SK-N-SH treated with all-trans-retinoic acid at 6 μM for 48 hours (cell line): ENCODE results near the gene IFNL3.

Source experiments
- BACH2 ChIP-seq: fragments of 250-450 bp; sonication (Bioruptor Pico); IDR thresholded peaks from 2 replicates; pipeline ENCODE4 v1.9.0; 2021; ENCODE audit warnings: mild to moderate bottlenecking, borderline replicate concordance
- CSDC2 ChIP-seq: fragments of 250-450 bp; sonication (Bioruptor Pico); IDR thresholded peaks from 2 replicates; pipeline ENCODE4 v1.5.0; 2020; ENCODE audit warnings: mild to moderate bottlenecking, moderate library complexity
- GLIS3 ChIP-seq: fragments of 250-450 bp; sonication (Bioruptor Pico); IDR thresholded peaks from 2 replicates; pipeline ENCODE4 v1.5.0; 2020; ENCODE audit warnings: mild to moderate bottlenecking, moderate library complexity
- ISL1 ChIP-seq: fragments of 250-450 bp; sonication (Bioruptor Pico); IDR thresholded peaks from 2 replicates; pipeline ENCODE4 v2.1.2; 2022; ENCODE audit warnings: mild to moderate bottlenecking, moderate library complexity
- PPARA ChIP-seq: fragments of 250-450 bp; sonication (Bioruptor Pico); IDR thresholded peaks from 2 replicates; pipeline ENCODE4 v1.5.0; 2020; ENCODE audit warnings: mild to moderate bottlenecking, borderline replicate concordance
- TCF4 ChIP-seq: fragments of 250-450 bp; sonication (Bioruptor Pico); IDR thresholded peaks from 2 replicates; pipeline ENCODE4 v1.8.0; 2021; ENCODE audit warnings: mild to moderate bottlenecking, moderate library complexity, borderline replicate concordance
- ZFP30 ChIP-seq: fragments of 450-650 bp; formaldehyde crosslinking; IDR thresholded peaks from 2 replicates; pipeline ENCODE4 v1.5.0; 2022; ENCODE audit warnings: mild to moderate bottlenecking, moderate library complexity
- ZNF565 ChIP-seq: fragments of 450-650 bp; formaldehyde crosslinking; conservative IDR thresholded peaks from 2 replicates; pipeline ENCODE4 v1.5.0; 2020; ENCODE audit warnings: low read depth, mild to moderate bottlenecking, moderate library complexity
- ZNF8 ChIP-seq: fragments of 450-650 bp; formaldehyde crosslinking; IDR thresholded peaks from 2 replicates; pipeline ENCODE4 v1.5.0; 2020; ENCODE audit warnings: mild to moderate bottlenecking, moderate library complexity
- TF ChIP-seq, protein P1 (sequence below): fragments of 250-450 bp; sonication (Bioruptor Pico); IDR thresholded peaks from 2 replicates; pipeline ENCODE4 v1.8.0; 2020; ENCODE audit warnings: mild to moderate bottlenecking, moderate library complexity, borderline replicate concordance
- TF ChIP-seq, protein P2 (sequence below): fragments of 250-450 bp; sonication (Bioruptor Pico); IDR thresholded peaks from 2 replicates; pipeline ENCODE4 v1.5.1; 2020; ENCODE audit warnings: low read depth, mild to moderate bottlenecking, moderate library complexity
- TF ChIP-seq, protein P3 (sequence below): fragments of 250-450 bp; sonication (Bioruptor Pico); IDR thresholded peaks from 2 replicates; pipeline ENCODE4 v1.8.0; 2021; ENCODE audit warnings: low read depth, mild to moderate bottlenecking, moderate library complexity, borderline replicate concordance
- TF ChIP-seq, protein P4 (sequence below): fragments of 250-450 bp; sonication (Bioruptor Pico); IDR thresholded peaks from 2 replicates; pipeline ENCODE4 v1.5.0; 2020; ENCODE audit warnings: mild to moderate bottlenecking, moderate library complexity

DNA sequence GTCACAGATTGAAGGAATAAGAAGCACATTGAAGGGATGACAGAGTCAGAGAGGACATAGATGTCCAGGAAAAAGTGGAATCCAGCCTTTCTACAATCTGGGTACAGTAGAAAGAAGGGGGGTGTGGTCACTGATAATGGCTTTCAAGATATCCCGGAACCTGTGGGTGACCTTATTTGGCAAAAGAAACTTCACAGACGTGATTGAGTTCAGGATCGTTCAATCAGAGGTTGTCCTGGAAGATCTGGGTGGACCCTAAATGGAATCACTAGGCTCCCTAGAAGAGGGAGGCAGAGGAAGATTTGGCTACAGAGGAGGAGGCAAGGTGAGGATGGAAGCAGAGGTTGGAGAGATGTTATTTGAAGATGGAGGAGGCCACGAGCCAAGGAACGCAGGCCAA is 27.7 kb downstream of the IFNL3 start:
- TF ChIP-seq, protein P1, sequence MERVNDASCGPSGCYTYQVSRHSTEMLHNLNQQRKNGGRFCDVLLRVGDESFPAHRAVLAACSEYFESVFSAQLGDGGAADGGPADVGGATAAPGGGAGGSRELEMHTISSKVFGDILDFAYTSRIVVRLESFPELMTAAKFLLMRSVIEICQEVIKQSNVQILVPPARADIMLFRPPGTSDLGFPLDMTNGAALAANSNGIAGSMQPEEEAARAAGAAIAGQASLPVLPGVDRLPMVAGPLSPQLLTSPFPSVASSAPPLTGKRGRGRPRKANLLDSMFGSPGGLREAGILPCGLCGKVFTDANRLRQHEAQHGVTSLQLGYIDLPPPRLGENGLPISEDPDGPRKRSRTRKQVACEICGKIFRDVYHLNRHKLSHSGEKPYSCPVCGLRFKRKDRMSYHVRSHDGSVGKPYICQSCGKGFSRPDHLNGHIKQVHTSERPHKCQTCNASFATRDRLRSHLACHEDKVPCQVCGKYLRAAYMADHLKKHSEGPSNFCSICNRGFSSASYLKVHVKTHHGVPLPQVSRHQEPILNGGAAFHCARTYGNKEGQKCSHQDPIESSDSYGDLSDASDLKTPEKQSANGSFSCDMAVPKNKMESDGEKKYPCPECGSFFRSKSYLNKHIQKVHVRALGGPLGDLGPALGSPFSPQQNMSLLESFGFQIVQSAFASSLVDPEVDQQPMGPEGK = no peak
- TF ChIP-seq ZNF565 (CRISPR knock-in tag) (no peak), ZNF8 (no peak), GLIS3 (CRISPR knock-in tag) (no peak), CSDC2 (CRISPR knock-in tag) (no peak), ISL1 (CRISPR knock-in tag) (no peak), TCF4 (CRISPR knock-in tag) (no peak), BACH2 (CRISPR knock-in tag) (no peak), ZFP30 (no peak), PPARA (CRISPR knock-in tag) (no peak)
- TF ChIP-seq, protein P2, sequence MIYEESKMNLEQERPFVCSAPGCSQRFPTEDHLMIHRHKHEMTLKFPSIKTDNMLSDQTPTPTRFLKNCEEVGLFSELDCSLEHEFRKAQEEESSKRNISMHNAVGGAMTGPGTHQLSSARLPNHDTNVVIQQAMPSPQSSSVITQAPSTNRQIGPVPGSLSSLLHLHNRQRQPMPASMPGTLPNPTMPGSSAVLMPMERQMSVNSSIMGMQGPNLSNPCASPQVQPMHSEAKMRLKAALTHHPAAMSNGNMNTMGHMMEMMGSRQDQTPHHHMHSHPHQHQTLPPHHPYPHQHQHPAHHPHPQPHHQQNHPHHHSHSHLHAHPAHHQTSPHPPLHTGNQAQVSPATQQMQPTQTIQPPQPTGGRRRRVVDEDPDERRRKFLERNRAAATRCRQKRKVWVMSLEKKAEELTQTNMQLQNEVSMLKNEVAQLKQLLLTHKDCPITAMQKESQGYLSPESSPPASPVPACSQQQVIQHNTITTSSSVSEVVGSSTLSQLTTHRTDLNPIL (CRISPR knock-in tag) = no peak
- TF ChIP-seq, protein P3, sequence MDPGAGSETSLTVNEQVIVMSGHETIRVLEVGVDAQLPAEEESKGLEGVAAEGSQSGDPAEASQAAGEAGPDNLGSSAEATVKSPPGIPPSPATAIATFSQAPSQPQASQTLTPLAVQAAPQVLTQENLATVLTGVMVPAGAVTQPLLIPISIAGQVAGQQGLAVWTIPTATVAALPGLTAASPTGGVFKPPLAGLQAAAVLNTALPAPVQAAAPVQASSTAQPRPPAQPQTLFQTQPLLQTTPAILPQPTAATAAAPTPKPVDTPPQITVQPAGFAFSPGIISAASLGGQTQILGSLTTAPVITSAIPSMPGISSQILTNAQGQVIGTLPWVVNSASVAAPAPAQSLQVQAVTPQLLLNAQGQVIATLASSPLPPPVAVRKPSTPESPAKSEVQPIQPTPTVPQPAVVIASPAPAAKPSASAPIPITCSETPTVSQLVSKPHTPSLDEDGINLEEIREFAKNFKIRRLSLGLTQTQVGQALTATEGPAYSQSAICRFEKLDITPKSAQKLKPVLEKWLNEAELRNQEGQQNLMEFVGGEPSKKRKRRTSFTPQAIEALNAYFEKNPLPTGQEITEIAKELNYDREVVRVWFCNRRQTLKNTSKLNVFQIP (CRISPR knock-in tag) = no peak
- TF ChIP-seq, protein P4, sequence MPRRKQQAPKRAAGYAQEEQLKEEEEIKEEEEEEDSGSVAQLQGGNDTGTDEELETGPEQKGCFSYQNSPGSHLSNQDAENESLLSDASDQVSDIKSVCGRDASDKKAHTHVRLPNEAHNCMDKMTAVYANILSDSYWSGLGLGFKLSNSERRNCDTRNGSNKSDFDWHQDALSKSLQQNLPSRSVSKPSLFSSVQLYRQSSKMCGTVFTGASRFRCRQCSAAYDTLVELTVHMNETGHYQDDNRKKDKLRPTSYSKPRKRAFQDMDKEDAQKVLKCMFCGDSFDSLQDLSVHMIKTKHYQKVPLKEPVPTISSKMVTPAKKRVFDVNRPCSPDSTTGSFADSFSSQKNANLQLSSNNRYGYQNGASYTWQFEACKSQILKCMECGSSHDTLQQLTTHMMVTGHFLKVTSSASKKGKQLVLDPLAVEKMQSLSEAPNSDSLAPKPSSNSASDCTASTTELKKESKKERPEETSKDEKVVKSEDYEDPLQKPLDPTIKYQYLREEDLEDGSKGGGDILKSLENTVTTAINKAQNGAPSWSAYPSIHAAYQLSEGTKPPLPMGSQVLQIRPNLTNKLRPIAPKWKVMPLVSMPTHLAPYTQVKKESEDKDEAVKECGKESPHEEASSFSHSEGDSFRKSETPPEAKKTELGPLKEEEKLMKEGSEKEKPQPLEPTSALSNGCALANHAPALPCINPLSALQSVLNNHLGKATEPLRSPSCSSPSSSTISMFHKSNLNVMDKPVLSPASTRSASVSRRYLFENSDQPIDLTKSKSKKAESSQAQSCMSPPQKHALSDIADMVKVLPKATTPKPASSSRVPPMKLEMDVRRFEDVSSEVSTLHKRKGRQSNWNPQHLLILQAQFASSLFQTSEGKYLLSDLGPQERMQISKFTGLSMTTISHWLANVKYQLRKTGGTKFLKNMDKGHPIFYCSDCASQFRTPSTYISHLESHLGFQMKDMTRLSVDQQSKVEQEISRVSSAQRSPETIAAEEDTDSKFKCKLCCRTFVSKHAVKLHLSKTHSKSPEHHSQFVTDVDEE (CRISPR knock-in tag) = no peak
